AG04449 (cell line): ENCODE measurements around the gene CACNA2D3.

Source experiments
- CTCF ChIA-PET: fragments of 350-600 bp; formaldehyde crosslinking; extraction: SDS; loops from one replicate; lab custom pipeline; 2021; ENCODE audit warnings: antibody characterized with exemption; lab: Yijun Ruan, JAX
- POLR2A ChIA-PET: fragments of 400-600, 350-600 bp; formaldehyde crosslinking; extraction: SDS; loops from one replicate; lab custom pipeline; 2020; ENCODE audit warnings: antibody characterized with exemption, inconsistent platforms; lab: Yijun Ruan, JAX
- DNase-seq: peaks from one replicate; pipeline ENCODE4 v3.0.0-alpha.2; 2010; ENCODE audit warnings: low read depth, low spot score
- H3K4me3 ChIP-seq: 2 replicates; pipeline ENCODE4 v1.5.1; 2011; ENCODE audit warnings: low read depth, mild to moderate bottlenecking, control low read depth, low read length
- CTCF ChIP-seq: IDR thresholded peaks from one replicate; pipeline ENCODE4 v1.5.1; 2011; ENCODE audit warnings: mild to moderate bottlenecking, moderate library complexity, low read length, control low read depth, inconsistent platforms; ENCODE audit not compliant: insufficient read depth; ENCODE audit errors: missing control alignments

Gene CACNA2D3

DNA sequence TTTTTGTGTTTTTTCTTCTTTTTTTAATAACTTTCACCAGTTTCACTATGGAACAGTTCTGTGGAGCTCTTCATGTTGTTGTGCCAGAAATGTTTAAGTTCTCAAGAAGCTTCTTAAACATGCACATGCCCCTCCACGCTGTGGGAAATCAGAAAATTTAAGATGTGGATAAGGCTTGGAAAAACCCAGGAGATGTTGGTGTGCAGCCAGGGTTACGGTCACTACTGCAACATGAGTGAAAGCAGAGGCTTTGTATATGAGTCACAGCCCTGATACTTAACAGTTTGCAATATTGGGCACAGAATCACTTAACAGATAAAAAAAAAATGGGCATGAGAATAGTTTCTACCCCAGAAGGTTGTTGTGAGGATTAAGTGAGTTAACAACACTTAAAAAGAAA, 405.6 kb downstream of the CACNA2D3 start:
- H3K4me3 ChIP-seq = no peak overlapping the region
- CTCF ChIA-PET = interaction anchor here (1.0 kb wide), 1 partner anchor 589 kb away, joined by 3 read pairs; no protein-coding TSS in a partner anchor
- POLR2A ChIA-PET = no interaction called here
- TF ChIP-seq CTCF = no peak
- peak; percentile 40 for DNase-seq

DNA sequence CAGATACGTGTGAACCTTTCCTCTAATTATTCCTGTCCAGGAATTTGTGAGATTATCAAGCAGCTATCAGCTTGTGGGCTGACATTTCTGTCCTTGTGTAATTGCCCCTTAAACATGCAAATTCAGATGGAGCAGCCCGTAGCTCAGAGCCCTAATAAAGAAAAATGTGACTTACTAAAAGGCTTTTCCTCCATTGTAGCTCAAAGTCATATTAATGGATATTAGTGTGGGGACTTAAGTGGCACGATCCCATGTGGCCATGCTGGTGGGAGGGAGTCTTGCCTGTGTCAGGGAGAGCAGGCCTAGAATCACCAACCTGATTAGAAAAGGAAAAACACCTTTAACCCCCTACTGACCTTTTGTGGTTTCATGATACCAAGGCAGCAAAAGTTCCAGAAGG, 406.3 kb downstream of the CACNA2D3 start:
- ChIA-PET POLR2A (no interaction called here), CTCF (no interaction called here)

DNA sequence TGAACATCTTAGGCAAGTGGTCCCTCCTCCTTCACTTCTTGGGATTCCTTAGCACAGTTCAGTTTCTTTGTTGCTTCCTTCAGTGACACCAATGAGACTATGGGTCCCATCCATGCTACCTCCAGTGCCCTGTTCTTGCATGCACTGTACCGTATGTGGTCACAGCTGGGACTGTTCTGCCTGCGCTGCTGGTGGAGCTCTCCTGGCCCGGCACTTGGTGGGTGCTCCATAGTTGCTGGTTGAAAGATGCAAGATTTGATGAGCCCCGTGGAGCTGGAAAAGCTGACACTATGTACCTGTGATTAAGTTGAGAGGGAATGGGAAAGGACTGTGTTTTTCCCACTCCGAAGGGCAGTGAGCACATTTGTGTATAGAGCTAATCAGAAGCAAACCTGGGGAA, 407.7 kb downstream of the CACNA2D3 start:
- ChIA-PET CTCF (no interaction called here), POLR2A (no interaction called here)
- H3K4me3 ChIP-seq = no peak overlapping the region
- no peak for TF ChIP-seq CTCF
- no peak for DNase-seq

More for the DNA sequence above, 406.3 kb downstream of the CACNA2D3 start:
- no peak overlapping the region for H3K4me3 ChIP-seq
- TF ChIP-seq CTCF = no peak
- DNase-seq = no peak

- H3K4me3 ChIP-seq = no peak overlapping the region
- ChIA-PET CTCF (no interaction called here), POLR2A (no interaction called here)
- no peak for TF ChIP-seq CTCF
- no peak for DNase-seq
Observed at GRCh38 chr3:54530944-54531343, 408.6 kb downstream of the CACNA2D3 start.

GRCh38 chr3:54531741-54532140, 409.4 kb downstream of the CACNA2D3 start:
- ChIA-PET CTCF (no interaction called here), POLR2A (no interaction called here)
- no peak for DNase-seq
- no peak overlapping the region for H3K4me3 ChIP-seq
- TF ChIP-seq CTCF = no peak

DNA sequence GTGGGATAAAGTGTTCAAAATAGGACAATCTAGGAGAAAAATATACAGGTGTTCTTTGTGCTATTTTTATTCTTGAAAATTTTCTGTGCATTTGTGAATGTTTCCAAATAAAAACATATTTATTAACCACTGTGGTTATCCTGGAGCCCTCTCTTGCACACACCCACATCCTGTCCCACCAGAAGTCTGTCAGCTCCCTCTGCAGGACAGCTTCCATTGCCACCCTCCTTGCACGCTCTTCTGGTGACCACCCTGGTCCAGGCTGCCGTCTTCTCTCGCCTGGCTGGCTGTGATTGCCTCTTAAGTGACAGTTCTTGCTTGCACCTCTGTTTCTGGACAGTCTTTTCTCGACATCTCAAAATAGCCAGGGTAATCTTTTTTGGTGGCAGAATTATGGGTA, 411.5 kb downstream of the CACNA2D3 start:
- CTCF ChIA-PET = no interaction called here
- no peak overlapping the region for H3K4me3 ChIP-seq
- TF ChIP-seq CTCF = no peak
- no peak for DNase-seq
- POLR2A ChIA-PET = no interaction called here

DNA sequence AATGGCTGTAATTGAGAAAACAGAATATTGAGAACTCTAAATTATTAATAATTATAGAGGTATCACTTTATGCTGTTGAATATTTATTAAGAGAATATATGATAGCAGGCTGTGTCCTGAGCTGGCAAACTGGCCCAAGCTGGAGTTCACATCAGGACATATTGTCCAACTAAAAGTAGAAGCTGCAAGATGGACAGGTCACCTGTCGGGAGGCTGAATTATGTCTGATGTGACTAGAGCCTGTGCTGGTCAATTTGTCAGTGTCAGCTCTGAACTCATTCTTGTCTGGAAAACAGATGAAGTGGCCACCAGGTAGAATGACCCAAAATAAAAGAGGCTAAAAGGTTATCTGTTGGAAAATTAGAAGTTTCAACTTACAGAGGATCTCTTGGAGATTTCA, 413.3 kb downstream of the CACNA2D3 start:
- no peak for TF ChIP-seq CTCF
- ChIA-PET POLR2A (no interaction called here), CTCF (no interaction called here)
- DNase-seq = no peak
- no peak overlapping the region for H3K4me3 ChIP-seq
